Measurements from ENCODE around the gene LIPM. TPM values are rescaled to one million over a fixed set of nuclear protein-coding genes. Genes with fewer than 3 reads are reported as not detected.
A peak's percentile ranks its signal among the peaks of the same experiment; 100 is the strongest.

The LIPM gene
- total and polyA plus RNA-seq, 12 donors: not detected

DNA sequence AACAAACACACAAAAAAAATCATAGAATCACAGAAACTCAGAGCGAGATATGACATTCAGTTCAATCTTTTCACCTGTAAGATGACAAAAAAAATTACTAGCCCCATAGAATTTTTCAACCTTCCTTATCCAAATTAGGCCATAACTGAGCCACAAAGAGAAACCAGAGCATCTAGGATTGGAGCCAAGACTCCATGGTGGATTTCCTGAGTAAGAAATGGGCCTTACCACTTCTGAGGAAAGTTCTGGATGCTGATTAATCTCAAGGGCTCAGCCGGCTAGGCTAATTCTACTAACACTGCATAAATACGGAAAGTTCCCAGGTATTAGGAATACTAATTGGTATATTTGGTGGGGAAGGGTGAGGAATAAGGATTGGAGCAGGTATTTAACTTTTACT is 16.8 kb downstream of the LIPM start:
- peaks cover 0 to 3% (median 0%) of the 10 kb centered on the region in 9 donors for H3K4me1 ChIP-seq
- no peak for DNase-seq
- intact Hi-C loops (cut with DNase I): no loop called here
- H3K27me3 ChIP-seq: peaks cover 0 to 4% (median 0%) of the 10 kb centered on the region in 7 donors
- ATAC-seq: no peak
- TF ChIP-seq, protein P1, sequence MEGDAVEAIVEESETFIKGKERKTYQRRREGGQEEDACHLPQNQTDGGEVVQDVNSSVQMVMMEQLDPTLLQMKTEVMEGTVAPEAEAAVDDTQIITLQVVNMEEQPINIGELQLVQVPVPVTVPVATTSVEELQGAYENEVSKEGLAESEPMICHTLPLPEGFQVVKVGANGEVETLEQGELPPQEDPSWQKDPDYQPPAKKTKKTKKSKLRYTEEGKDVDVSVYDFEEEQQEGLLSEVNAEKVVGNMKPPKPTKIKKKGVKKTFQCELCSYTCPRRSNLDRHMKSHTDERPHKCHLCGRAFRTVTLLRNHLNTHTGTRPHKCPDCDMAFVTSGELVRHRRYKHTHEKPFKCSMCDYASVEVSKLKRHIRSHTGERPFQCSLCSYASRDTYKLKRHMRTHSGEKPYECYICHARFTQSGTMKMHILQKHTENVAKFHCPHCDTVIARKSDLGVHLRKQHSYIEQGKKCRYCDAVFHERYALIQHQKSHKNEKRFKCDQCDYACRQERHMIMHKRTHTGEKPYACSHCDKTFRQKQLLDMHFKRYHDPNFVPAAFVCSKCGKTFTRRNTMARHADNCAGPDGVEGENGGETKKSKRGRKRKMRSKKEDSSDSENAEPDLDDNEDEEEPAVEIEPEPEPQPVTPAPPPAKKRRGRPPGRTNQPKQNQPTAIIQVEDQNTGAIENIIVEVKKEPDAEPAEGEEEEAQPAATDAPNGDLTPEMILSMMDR (IDR thresholded peaks at IDR 0.05): no peak
- no peaks in the 10 kb centered on the region for H3K9me3 ChIP-seq
- H3K36me3 ChIP-seq: no peaks in the 10 kb centered on the region
- no peak overlapping the region for H3K27ac ChIP-seq
- H3K4me3 ChIP-seq: no peak overlapping the region
- 78 to 81% methylated on average over 3 of the region's 3 CpGs for WGBS, 2 donors

DNA sequence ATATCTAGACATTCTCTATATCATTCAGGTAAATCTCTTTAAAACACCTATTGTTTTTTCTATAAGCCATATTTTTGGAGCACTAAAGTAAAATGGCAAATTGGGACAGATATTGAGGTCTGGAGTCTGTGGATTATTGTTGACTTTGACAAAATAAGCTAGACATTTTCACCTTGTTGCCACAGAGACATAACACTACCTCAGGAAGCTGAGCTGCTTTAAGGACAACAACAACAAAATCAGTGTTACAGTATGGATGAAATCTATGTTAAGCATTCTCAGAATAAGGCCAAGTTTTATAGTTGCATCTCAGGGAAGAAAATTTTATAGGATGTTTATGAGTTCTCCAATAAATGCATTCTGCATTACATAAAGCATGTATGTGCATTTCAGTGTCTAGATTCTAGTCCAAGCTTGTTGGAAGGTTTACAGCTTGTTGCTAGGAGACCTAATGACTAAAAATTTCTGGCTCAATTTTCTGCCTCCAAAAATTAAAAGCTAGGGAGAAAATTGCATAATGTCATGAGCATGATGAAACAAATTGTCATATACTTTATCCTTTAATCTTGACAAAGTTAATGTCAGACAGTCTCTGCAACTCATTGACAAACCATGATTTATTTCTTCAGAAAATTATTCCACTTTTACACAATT is 18.3 kb downstream of the LIPM start:
- Histone ChIP-seq H3K4me3 (no peak overlapping the region), H3K4me1 (peaks cover 0 to 3% (median 0%) of the 10 kb centered on the region in 9 donors), H3K27ac (no peak overlapping the region), H3K27me3 (peaks cover 0 to 4% (median 0%) of the 10 kb centered on the region in 7 donors), H3K9me3 (no peaks in the 10 kb centered on the region), H3K36me3 (no peaks in the 10 kb centered on the region)
- DNase-seq (no peak), ATAC-seq (no peak)
- intact Hi-C loops (cut with DNase I): no loop called here
- TF ChIP-seq, protein P1 (IDR thresholded peaks at IDR 0.05): no peak

DNA sequence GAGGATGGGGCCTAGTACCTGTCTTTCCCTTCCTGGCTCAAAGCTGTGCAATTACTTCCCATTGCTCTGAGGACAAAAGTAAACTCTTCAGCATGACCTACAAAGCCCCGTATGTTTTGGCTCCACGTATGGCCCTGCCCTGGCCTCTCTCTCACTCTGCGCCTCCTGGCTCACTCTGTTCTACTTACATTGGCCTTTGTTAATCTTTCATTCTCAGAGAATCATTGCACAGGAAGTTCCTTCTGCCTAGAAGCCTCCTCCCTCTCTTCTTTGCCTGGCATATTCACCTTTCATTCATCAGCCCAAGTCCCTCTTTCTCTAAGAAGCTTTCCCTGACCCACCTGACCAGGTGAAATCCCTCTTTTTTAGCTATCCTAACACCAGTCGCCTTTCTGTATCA is 23.9 kb downstream of the LIPM start:
- ATAC-seq: no peak
- peaks cover 0 to 8% (median 0%) of the 10 kb centered on the region in 9 donors for H3K4me1 ChIP-seq
- TF ChIP-seq, protein P1 (IDR thresholded peaks at IDR 0.05): no peak
- H3K9me3 ChIP-seq: no peaks in the 10 kb centered on the region
- no peak overlapping the region for H3K4me3 ChIP-seq
- WGBS, 2 donors: 77 to 81% methylated on average over 4 of the region's 4 CpGs
- intact Hi-C loops (cut with DNase I): no loop called here
- H3K27ac ChIP-seq: peak overlapping the region in 1 of 10 donors; percentile 56
- H3K27me3 ChIP-seq: peaks cover 0 to 10% (median 0%) of the 10 kb centered on the region in 7 donors
- DNase-seq: no peak
- H3K36me3 ChIP-seq: no peaks in the 10 kb centered on the region

DNA sequence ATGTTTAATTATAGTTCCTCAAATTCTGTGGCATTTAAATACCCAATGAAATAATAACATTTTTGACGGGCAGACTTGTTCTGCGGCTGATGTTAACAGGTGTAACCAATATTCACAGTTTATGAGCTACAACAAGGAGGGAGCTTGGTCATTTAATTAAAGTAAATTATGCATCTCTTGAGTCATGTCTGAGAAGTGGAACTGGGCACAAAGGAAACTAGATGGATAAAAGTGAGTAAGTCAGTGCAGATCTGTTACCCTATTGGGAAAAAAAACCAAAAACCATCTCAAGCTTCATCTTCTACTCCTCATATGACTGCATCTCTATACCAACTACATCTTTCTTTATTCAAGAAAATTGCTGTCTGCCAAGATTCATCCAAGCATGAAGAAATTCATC is 25.1 kb downstream of the LIPM start:
- Histone ChIP-seq H3K4me3 (no peak overlapping the region), H3K4me1 (peaks cover 0 to 8% (median 0%) of the 10 kb centered on the region in 9 donors), H3K27ac (no peak overlapping the region), H3K27me3 (peaks cover 0 to 13% (median 0%) of the 10 kb centered on the region in 7 donors), H3K9me3 (no peaks in the 10 kb centered on the region), H3K36me3 (no peaks in the 10 kb centered on the region)
- TF ChIP-seq, protein P1 (IDR thresholded peaks at IDR 0.05): no peak
- no peak for DNase-seq
- no peak for ATAC-seq
- intact Hi-C loops (cut with DNase I): no loop called here
- WGBS, 2 donors: 98 to 99% methylated on average over 2 of the region's 2 CpGs
